ENCODE data around the gene IDH2.

The IDH2 gene

GRCh38 chr15:90035095-90035839 lies 67.0 kb downstream of the IDH2 start:
- Histone ChIP-seq H3K9ac (ENCODE audit: low read length in 2 of 2) (no peak overlapping the region), H3K4me3 (ENCODE audit: low read length in 2 of 2) (no peak overlapping the region), H3K27me3 (ENCODE audit: control insufficient read depth in 1 of 2, insufficient read depth in 2 of 2, low read length in 2 of 2) (no peaks in the 10 kb centered on the region), H3K27ac (ENCODE audit: low read length) (no peak overlapping the region), H3K9me3 (ENCODE audit: control insufficient read depth in 2 of 2, low read length in 2 of 2) (no peaks in the 10 kb centered on the region), H3K4me1 (ENCODE audit: control insufficient read depth, insufficient read depth, low read length) (peaks cover 20% of the 10 kb centered on the region), H3K36me3 (ENCODE audit: control insufficient read depth in 2 of 2, insufficient read depth in 2 of 2, low read length in 2 of 2) (no peaks in the 10 kb centered on the region)

- H3K4me1 ChIP-seq (ENCODE audit: control insufficient read depth, insufficient read depth, low read length), result peaks cover 16% of the 10 kb centered on the region
- H3K27me3 ChIP-seq (ENCODE audit: control insufficient read depth in 1 of 2, insufficient read depth in 2 of 2, low read length in 2 of 2), result no peaks in the 10 kb centered on the region
- H3K27ac ChIP-seq (ENCODE audit: low read length), result no peak overlapping the region
- H3K9ac ChIP-seq (ENCODE audit: low read length in 2 of 2), result no peak overlapping the region
- no peaks in the 10 kb centered on the region for H3K9me3 ChIP-seq (ENCODE audit: control insufficient read depth in 2 of 2, low read length in 2 of 2)
- no peaks in the 10 kb centered on the region for H3K36me3 ChIP-seq (ENCODE audit: control insufficient read depth in 2 of 2, insufficient read depth in 2 of 2, low read length in 2 of 2)
- H3K4me3 ChIP-seq (ENCODE audit: low read length in 2 of 2), result no peak overlapping the region
These were observed 68.8 kb downstream of the IDH2 start for GRCh38 chr15:90033448-90033847.
